GM12864 (cell line): ENCODE results near the gene PINLYP.
A peak's percentile ranks its signal among the peaks of the same experiment; 100 is the strongest.

Experiments used
- DNase-seq: peaks from one replicate; pipeline ENCODE4 v3.0.0-alpha.2; 2011; ENCODE audit warnings: low read depth
- H3K4me3 ChIP-seq: 2 replicates; pipeline ENCODE4 v1.5.1; 2011; ENCODE audit warnings: mild to moderate bottlenecking, low read depth, low read length, control low read depth
- TF ChIP-seq, protein P1 (sequence below): IDR thresholded peaks from 2 replicates; pipeline ENCODE4 v1.5.1; 2011; ENCODE audit warnings: low read depth, mild to moderate bottlenecking, moderate library complexity, low read length, control low read depth, inconsistent platforms; ENCODE audit errors: missing control alignments

PINLYP gene

DNA sequence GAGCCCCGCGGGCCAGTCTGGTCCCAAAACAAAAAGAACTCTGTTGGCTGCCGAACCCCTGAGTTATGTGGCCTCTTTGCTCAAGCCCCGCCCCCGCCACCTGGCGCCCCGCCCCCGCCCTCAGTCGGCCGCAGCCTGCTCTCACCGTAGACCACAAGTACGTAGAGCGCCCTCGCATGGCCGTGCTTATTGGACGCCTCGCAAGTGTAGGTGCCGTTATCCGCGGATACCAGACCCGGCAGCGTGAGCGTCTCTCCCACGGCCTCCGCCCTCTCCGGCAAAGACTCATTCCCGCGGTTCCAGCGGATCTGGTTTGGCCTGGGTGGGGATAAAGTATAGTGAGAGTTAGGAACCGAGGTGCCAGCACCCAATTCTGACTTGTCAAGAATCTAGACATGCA, 49.3 kb downstream of the PINLYP start:
- H3K4me3 ChIP-seq: no peak overlapping the region
- peak; percentile 57 for DNase-seq
- TF ChIP-seq, protein P1, sequence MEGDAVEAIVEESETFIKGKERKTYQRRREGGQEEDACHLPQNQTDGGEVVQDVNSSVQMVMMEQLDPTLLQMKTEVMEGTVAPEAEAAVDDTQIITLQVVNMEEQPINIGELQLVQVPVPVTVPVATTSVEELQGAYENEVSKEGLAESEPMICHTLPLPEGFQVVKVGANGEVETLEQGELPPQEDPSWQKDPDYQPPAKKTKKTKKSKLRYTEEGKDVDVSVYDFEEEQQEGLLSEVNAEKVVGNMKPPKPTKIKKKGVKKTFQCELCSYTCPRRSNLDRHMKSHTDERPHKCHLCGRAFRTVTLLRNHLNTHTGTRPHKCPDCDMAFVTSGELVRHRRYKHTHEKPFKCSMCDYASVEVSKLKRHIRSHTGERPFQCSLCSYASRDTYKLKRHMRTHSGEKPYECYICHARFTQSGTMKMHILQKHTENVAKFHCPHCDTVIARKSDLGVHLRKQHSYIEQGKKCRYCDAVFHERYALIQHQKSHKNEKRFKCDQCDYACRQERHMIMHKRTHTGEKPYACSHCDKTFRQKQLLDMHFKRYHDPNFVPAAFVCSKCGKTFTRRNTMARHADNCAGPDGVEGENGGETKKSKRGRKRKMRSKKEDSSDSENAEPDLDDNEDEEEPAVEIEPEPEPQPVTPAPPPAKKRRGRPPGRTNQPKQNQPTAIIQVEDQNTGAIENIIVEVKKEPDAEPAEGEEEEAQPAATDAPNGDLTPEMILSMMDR: peak; percentile 50

DNA sequence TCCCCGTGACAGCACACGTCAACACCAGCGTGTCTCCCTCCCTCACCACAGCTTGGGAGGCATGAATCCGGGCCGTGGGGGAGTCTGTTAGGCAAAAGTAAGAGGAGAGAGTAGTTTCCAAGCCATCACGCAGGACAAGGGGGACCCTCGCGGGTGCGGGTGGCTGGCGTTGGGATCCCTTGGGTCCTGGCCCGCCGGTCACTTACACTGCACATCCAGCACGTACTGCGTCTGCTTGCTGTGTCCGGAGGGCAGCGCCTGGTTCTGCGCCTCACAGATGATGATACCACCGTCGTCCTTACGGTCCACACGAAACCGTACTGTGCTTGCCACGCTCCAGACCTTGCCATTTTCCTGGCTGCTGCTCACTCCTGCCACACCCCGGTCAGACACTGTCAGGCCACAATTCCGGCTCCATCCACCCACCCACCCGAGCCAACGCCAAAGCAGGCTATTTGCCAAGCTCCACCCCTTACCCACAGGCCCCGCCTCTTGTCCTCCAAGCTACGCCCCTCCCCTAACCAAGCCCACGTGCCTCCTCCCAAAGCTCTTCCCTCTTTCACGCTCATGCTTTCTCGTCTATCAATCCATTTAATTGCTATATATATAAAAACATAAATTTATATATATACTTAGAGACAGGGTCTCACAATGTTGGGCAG, 50.4 kb downstream of the PINLYP start:
- no peak for DNase-seq
- no peak overlapping the region for H3K4me3 ChIP-seq
- TF ChIP-seq, protein P1: no peak

DNA sequence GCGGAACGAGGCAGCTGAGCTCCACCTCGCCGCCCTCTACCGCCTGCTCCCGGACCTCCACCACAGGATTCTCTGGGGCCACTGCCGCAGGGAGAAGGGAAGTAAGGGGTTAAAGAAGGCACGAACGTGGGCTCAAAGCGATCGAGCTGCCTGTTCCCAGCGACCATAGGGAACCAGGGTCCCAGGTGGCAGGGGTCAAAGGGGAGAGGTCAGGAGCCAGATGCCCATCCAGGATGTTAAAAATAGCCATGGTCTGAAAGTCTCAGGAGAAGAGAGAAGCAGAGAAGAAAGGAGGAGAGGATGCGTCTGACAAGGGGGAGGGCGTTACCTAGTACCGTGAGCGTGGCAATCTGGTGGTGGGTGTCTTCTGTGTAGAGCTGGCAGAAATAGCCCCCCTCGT, 51.2 kb downstream of the PINLYP start:
- TF ChIP-seq, protein P1: no peak
- no peak overlapping the region for H3K4me3 ChIP-seq
- DNase-seq: no peak

DNA sequence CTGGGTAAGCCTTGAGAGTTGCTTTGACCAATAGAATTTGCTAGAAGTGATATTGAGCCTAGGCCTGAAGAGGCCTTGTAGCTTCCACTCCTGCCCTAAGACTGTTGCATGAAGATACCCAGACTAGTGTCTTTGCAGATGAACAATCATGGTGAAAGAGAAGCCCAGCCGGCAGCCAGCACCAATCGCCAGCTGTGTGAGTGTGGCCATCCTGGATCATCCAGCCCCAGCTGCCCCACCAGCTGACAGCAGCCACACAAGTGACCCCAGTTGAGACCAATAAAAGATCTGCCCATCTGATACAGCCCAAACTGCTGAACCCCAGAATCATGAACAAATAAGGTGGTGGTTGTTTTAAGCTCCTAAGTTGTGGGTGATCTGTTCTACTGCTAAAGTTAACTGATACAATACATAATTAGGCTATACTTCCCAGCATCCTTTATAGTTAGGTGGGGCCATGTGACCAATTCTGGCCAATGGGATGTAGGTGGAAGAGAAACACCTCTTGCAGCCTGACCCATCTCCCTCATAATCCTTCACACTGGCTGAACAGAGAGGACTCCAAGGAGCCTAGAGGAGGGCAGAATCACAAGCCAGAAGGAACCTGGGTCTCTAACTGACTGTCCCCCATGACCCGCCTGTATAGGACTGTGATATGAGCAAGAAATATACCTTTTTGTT, 53.2 kb downstream of the PINLYP start:
- DNase-seq: no peak
- TF ChIP-seq, protein P1: no peak
- H3K4me3 ChIP-seq: no peak overlapping the region

DNA sequence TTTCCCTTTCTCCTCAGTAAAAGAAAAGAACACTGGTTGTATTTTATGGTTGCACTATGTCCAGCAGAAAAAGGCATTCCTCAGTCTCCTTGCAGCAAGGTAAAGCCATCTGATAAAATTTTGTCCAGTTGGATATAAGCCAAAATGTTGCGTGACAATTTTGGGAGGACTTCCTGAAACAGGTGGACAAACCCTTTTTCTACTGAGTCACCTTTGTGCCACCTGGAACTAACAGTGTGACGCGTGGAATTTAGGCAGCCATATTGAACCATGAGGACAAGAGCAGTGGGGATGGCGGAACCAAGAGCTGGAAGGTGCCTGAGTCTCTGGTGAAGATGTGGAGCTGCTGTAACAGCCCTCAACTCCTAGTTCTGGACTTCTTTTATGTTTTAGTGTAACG, 55.9 kb downstream of the PINLYP start:
- DNase-seq: no peak
- H3K4me3 ChIP-seq: no peak overlapping the region
- TF ChIP-seq, protein P1: no peak
